Measurements from ENCODE around the gene TENT5A.

The TENT5A gene

GRCh38 chr6:81747327-81747726 is 5.2 kb downstream of the TENT5A start:
- no peaks in the 10 kb centered on the region for H3K79me2 ChIP-seq (ENCODE audit: insufficient read depth, low read length)
- no peak overlapping the region for H3K4me2 ChIP-seq (ENCODE audit: low read length)
- no peaks in the 10 kb centered on the region for H3K27me3 ChIP-seq (ENCODE audit: insufficient read depth, low read length)
- no peaks in the 10 kb centered on the region for H3K36me3 ChIP-seq (ENCODE audit: insufficient read depth, low read length)
- H3K27ac ChIP-seq (ENCODE audit: low read depth, low read length, poor library complexity, severe bottlenecking): no peak overlapping the region
- no peak overlapping the region for H3K4me3 ChIP-seq (ENCODE audit: low read depth, low read length, poor library complexity, severe bottlenecking)
- no peaks in the 10 kb centered on the region for H3F3A ChIP-seq (ENCODE audit: insufficient read depth, low read length)
- no peaks in the 10 kb centered on the region for H3K4me1 ChIP-seq (ENCODE audit: insufficient read depth, low read length, severe bottlenecking)
- no peaks in the 10 kb centered on the region for H3K9me3 ChIP-seq (ENCODE audit: low read length)
- H3K9ac ChIP-seq (ENCODE audit: low read length): no peak overlapping the region
- TF ChIP-seq CTCF (IDR thresholded peaks at IDR 0.05; ENCODE audit: low read length) (no peak), EZH2 (IDR thresholded peaks at IDR 0.05; ENCODE audit: borderline replicate concordance, low read length) (no peak)
- no peak overlapping the region for H2AFZ ChIP-seq (ENCODE audit: low read length)
- no peaks in the 10 kb centered on the region for H3K9me2 ChIP-seq (ENCODE audit: low read depth, low read length)
- no peaks in the 10 kb centered on the region for H4K20me1 ChIP-seq (ENCODE audit: insufficient read depth, low read length)

GRCh38 chr6:81744131-81744530 is 8.3 kb downstream of the TENT5A start:
- no peaks in the 10 kb centered on the region for H4K20me1 ChIP-seq (ENCODE audit: insufficient read depth, low read length)
- no peaks in the 10 kb centered on the region for H3K4me1 ChIP-seq (ENCODE audit: insufficient read depth, low read length, severe bottlenecking)
- no peak overlapping the region for H3K27ac ChIP-seq (ENCODE audit: low read depth, low read length, poor library complexity, severe bottlenecking)
- no peaks in the 10 kb centered on the region for H3K9me3 ChIP-seq (ENCODE audit: low read length)
- H3K9ac ChIP-seq (ENCODE audit: low read length): no peak overlapping the region
- no peaks in the 10 kb centered on the region for H3K27me3 ChIP-seq (ENCODE audit: insufficient read depth, low read length)
- no peaks in the 10 kb centered on the region for H3K9me2 ChIP-seq (ENCODE audit: low read depth, low read length)
- no peak overlapping the region for H3K4me2 ChIP-seq (ENCODE audit: low read length)
- H3K36me3 ChIP-seq (ENCODE audit: insufficient read depth, low read length): no peaks in the 10 kb centered on the region
- H3F3A ChIP-seq (ENCODE audit: insufficient read depth, low read length): no peaks in the 10 kb centered on the region
- no peak overlapping the region for H2AFZ ChIP-seq (ENCODE audit: low read length)
- TF ChIP-seq EZH2 (IDR thresholded peaks at IDR 0.05; ENCODE audit: borderline replicate concordance, low read length) (no peak), CTCF (IDR thresholded peaks at IDR 0.05; ENCODE audit: low read length) (no peak)
- no peaks in the 10 kb centered on the region for H3K79me2 ChIP-seq (ENCODE audit: insufficient read depth, low read length)
- no peak overlapping the region for H3K4me3 ChIP-seq (ENCODE audit: low read depth, low read length, poor library complexity, severe bottlenecking)

GRCh38 chr6:81743649-81744048 is 8.8 kb downstream of the TENT5A start:
- Histone ChIP-seq H3K4me2 (ENCODE audit: low read length) (no peak overlapping the region), H3K27ac (ENCODE audit: low read depth, low read length, poor library complexity, severe bottlenecking) (no peak overlapping the region), H2AFZ (ENCODE audit: low read length) (no peak overlapping the region), H3K36me3 (ENCODE audit: insufficient read depth, low read length) (no peaks in the 10 kb centered on the region), H3F3A (ENCODE audit: insufficient read depth, low read length) (no peaks in the 10 kb centered on the region), H3K4me1 (ENCODE audit: insufficient read depth, low read length, severe bottlenecking) (no peaks in the 10 kb centered on the region), H3K9ac (ENCODE audit: low read length) (no peak overlapping the region), H3K79me2 (ENCODE audit: insufficient read depth, low read length) (no peaks in the 10 kb centered on the region), H3K9me2 (ENCODE audit: low read depth, low read length) (no peaks in the 10 kb centered on the region), H3K27me3 (ENCODE audit: insufficient read depth, low read length) (no peaks in the 10 kb centered on the region), H4K20me1 (ENCODE audit: insufficient read depth, low read length) (no peaks in the 10 kb centered on the region), H3K4me3 (ENCODE audit: low read depth, low read length, poor library complexity, severe bottlenecking) (no peak overlapping the region), H3K9me3 (ENCODE audit: low read length) (no peaks in the 10 kb centered on the region)
- TF ChIP-seq CTCF (IDR thresholded peaks at IDR 0.05; ENCODE audit: low read length) (no peak), EZH2 (IDR thresholded peaks at IDR 0.05; ENCODE audit: borderline replicate concordance, low read length) (no peak)
